AG04450 (cell line): ENCODE results near the gene MOV10L1. TPM values are rescaled to one million over a fixed set of nuclear protein-coding genes. Genes with fewer than 3 reads are reported as not detected.
A peak's percentile ranks its signal among the peaks of the same experiment; 100 is the strongest.

Source experiments
- CTCF ChIA-PET: fragments of 300-600, 350-600 bp; formaldehyde crosslinking; extraction: SDS; loops from one replicate; lab custom pipeline; 2022; ENCODE audit warnings: antibody characterized with exemption, inconsistent platforms; lab: Charles Lee
- POLR2A ChIA-PET: fragments of 350-600 bp; formaldehyde crosslinking; extraction: SDS; loops from one replicate; lab custom pipeline; 2021; ENCODE audit warnings: antibody characterized with exemption, inconsistent platforms; lab: Yijun Ruan, JAX
- DNase-seq: peaks from one replicate; pipeline ENCODE4 v3.0.0-alpha.2; 2011; ENCODE audit warnings: low read depth, low spot score
- H3K27ac ChIP-seq: one replicate; pipeline ENCODE4 v1.5.1; 2012; ENCODE audit warnings: low read depth, low read length, control low read depth
- H3K27me3 ChIP-seq: one replicate; pipeline ENCODE4 v1.6.0; 2012; ENCODE audit warnings: low read length; ENCODE audit not compliant: control insufficient read depth, insufficient read depth
- H3K4me3 ChIP-seq: 2 replicates; pipeline ENCODE4 v1.5.1; 2011; ENCODE audit warnings: mild to moderate bottlenecking, low read depth, low read length, control low read depth
- H3K9me3 ChIP-seq: 2 replicates; pipeline ENCODE4 v1.5.1; 2012; ENCODE audit warnings: low read length; ENCODE audit not compliant: control insufficient read depth, insufficient read depth
- polyA plus RNA-seq: library from polyadenylated mRNA; depleted of rRNA; stranded (reverse); fragments of >200 nt; gene quantifications from 2 replicates; pipeline ENCODE4 v1.2.3, GENCODE V29; 2011; rRNA removed
- TF ChIP-seq, protein P1 (sequence below): IDR thresholded peaks from 2 replicates; pipeline ENCODE4 v1.5.1; 2011; ENCODE audit warnings: low read depth, low read length, control low read depth, inconsistent platforms

Gene MOV10L1
- polyA plus RNA-seq, 1 experiment = 4.2 TPM

DNA sequence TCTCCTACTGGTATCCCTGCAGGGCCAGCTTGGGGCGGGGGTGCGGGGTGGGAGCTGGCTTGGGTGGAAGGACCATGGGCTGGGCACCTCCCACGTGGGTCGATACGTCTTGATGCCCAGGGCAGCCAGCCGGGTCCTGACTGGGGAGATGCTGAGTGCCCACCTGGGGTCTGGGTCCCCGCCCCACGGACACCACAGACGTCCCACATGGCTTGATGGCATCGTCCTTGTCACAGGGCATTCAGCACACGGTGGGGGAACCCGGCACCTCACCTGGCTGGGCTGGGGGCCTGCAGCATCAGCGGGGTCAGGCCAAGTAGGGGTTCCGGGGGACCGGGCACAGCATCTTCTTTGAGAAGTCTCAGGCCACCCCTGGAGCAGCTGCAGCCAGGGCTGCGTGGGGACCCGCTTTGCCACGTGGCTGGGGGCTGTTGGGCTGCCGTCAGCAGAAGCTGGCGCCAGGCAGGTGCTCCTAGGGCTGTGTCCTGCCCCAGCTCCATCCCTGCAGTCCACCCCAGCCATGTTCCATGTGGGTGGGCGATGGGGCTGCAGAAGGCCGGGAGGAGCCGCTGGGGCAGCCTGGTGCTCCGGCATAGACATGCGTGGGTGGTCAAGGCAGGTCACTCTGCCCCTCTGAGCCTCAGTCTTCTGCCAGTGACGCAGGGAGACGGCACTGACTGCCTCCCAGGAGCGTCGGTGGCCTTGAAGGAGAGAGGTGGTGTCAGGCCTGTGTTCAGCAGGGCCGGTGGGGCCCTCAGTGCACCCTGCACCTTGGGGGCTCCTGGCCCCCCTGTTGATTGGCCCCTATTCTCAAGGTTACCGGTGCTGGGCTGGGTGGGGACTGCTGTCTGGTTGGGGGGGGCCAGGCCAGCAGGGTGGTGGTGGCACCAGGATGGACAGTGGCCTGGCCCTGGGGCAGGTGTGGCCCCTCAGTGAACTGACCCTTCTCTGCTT is 119.4 kb downstream of the MOV10L1 start:
- Histone ChIP-seq H3K4me3 (no peak overlapping the region), H3K27me3 (no peaks in the 10 kb centered on the region), H3K27ac (no peak overlapping the region), H3K9me3 (no peaks in the 10 kb centered on the region; the same call in 1 of the 2 replicates)
- ChIA-PET CTCF (interaction anchor here (0.7 kb wide), 1 partner anchor 415 kb away, joined by 3 read pairs; no protein-coding TSS in a partner anchor), POLR2A (no interaction called here)
- TF ChIP-seq, protein P1, sequence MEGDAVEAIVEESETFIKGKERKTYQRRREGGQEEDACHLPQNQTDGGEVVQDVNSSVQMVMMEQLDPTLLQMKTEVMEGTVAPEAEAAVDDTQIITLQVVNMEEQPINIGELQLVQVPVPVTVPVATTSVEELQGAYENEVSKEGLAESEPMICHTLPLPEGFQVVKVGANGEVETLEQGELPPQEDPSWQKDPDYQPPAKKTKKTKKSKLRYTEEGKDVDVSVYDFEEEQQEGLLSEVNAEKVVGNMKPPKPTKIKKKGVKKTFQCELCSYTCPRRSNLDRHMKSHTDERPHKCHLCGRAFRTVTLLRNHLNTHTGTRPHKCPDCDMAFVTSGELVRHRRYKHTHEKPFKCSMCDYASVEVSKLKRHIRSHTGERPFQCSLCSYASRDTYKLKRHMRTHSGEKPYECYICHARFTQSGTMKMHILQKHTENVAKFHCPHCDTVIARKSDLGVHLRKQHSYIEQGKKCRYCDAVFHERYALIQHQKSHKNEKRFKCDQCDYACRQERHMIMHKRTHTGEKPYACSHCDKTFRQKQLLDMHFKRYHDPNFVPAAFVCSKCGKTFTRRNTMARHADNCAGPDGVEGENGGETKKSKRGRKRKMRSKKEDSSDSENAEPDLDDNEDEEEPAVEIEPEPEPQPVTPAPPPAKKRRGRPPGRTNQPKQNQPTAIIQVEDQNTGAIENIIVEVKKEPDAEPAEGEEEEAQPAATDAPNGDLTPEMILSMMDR = no peak
- DNase-seq = no peak

DNA sequence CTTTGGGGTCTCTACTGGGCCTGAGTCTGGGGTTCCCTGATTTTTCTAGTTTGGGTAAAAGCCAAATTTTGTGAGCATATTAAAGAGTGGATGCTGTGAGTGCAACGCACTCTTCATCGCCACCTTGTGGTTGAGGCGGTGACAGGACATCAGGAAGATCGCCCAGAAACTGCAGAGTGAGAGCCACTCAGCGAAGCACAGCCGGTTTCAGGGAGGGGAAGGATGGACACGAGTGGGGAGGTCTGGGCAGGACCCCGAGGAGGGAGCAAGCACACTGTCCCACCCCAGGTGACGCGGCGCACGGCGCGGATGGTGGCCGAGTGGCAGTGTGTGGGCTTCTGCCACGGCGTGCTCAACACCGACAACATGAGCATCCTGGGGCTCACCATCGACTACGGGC is 120.1 kb downstream of the MOV10L1 start:
- Histone ChIP-seq H3K27me3 (no peaks in the 10 kb centered on the region), H3K9me3 (no peaks in the 10 kb centered on the region; the same call in 1 of the 2 replicates), H3K4me3 (no peak overlapping the region), H3K27ac (no peak overlapping the region)
- TF ChIP-seq, protein P1 = peak; percentile 92
- CTCF ChIA-PET = no interaction called here
- POLR2A ChIA-PET = no interaction called here
- DNase-seq = no peak

DNA sequence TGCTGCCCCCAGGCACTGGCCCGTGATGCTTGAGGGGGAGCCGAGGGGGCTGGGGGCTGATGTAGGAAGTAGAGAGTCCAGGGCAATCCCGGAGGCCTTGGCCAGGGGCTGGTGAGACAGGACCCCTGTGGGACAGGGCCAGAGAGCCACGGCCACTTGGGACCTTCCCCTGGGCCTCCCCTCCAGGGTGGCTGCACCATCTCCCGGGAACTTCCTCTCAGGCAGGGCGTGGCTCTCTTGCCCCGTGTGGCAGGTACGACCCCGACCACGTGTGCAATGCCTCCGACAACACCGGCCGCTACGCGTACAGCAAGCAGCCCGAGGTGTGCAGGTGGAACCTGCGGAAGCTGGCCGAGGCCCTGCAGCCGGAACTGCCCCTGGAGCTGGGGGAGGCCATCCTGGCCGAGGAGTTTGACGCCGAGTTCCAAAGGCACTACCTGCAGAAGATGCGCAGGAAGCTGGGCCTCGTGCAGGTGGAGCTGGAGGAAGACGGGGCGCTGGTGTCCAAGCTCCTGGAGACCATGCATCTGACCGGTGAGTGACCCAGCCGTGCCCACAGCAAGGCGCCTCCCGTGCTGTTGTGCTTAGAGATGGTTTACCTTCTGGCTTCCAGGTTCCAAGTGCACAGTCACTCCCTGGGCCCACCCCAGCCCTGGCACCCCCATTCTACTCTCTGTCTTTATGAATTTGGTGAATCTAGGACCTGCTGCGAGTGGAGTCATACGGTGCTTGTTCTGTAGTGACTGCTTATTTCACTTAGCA is 120.8 kb downstream of the MOV10L1 start:
- H3K4me3 ChIP-seq = no peak overlapping the region
- ChIA-PET CTCF (no interaction called here), POLR2A (no interaction called here)
- DNase-seq = no peak
- no peak overlapping the region for H3K27ac ChIP-seq
- H3K9me3 ChIP-seq = no peaks in the 10 kb centered on the region; the same call in 1 of the 2 replicates
- TF ChIP-seq, protein P1 = no peak
- no peaks in the 10 kb centered on the region for H3K27me3 ChIP-seq

DNA sequence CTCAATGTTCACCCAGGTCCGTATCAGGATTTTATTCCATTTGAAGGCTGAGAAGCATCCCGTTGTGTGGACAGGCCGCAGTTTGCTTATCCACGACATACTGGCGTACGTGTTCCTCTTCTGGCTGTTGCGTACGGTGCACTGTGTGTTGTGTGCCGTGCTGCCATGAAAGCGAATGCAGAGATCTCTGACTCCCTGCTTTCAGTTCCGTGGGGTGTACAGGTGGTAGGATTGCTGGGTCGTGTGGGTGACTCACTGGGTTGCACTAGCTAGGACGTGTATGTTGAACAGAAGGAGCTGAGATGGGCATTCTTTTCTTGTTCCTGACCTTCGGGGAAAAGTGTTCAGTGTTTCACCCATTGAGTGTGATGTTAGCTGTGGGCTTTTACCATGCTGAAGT is 121.3 kb downstream of the MOV10L1 start:
- Histone ChIP-seq H3K27me3 (no peaks in the 10 kb centered on the region), H3K9me3 (no peaks in the 10 kb centered on the region; the same call in 1 of the 2 replicates), H3K4me3 (no peak overlapping the region), H3K27ac (no peak overlapping the region)
- ChIA-PET CTCF (no interaction called here), POLR2A (no interaction called here)
- no peak for DNase-seq
- TF ChIP-seq, protein P1 = no peak

Other genes starting within 250 kb of the MOV10L1 start
- 6.3 and 7.5 TPM in 2 replicates for gene ZBED4, start 236.2 kb upstream of the MOV10L1 start, polyA plus RNA-seq
- 5.4 and 5.6 TPM in 2 replicates for gene ALG12, start 171.6 kb upstream of the MOV10L1 start, polyA plus RNA-seq
- gene CRELD2, start 171.4 kb upstream of the MOV10L1 start, polyA plus RNA-seq = 31.6 and 35.4 TPM in 2 replicates
- 6.1 and 8.2 TPM in 2 replicates for gene PIM3, start 129.2 kb upstream of the MOV10L1 start, polyA plus RNA-seq
- not detected in 2 replicates for gene IL17REL, start 77.2 kb upstream of the MOV10L1 start, polyA plus RNA-seq
- gene TTLL8, start 31.7 kb upstream of the MOV10L1 start, polyA plus RNA-seq = not detected in 2 replicates
- gene MLC1, start 4.6 kb upstream of the MOV10L1 start, polyA plus RNA-seq = 0.15 and 0.27 TPM in 2 replicates
- gene PANX2, start 80.7 kb downstream of the MOV10L1 start, polyA plus RNA-seq = 0.93 and 1.1 TPM in 2 replicates
- 8.7 and 11.8 TPM in 2 replicates for gene TRABD, start 95.9 kb downstream of the MOV10L1 start, polyA plus RNA-seq
- gene SELENOO, start 111.0 kb downstream of the MOV10L1 start, polyA plus RNA-seq = 6.8 and 9.4 TPM in 2 replicates
- gene TUBGCP6, start 155.0 kb downstream of the MOV10L1 start, polyA plus RNA-seq = 8.5 and 10.8 TPM in 2 replicates
- gene HDAC10, start 161.3 kb downstream of the MOV10L1 start, polyA plus RNA-seq = 7.0 and 9.9 TPM in 2 replicates
- 26.6 and 33.7 TPM in 2 replicates for gene MAPK12, start 171.7 kb downstream of the MOV10L1 start, polyA plus RNA-seq
- gene MAPK11, start 180.4 kb downstream of the MOV10L1 start, polyA plus RNA-seq = 6.7 and 9.6 TPM in 2 replicates
- 68.0 and 110 TPM in 2 replicates for gene PLXNB2, start 217.6 kb downstream of the MOV10L1 start, polyA plus RNA-seq
- gene DENND6B, start 237.0 kb downstream of the MOV10L1 start, polyA plus RNA-seq = 2.4 and 3.8 TPM in 2 replicates